Uterus (tissue), 2 donors: ENCODE results near the gene TTLL7.

Source experiments
- POLR2A ChIP-seq, 2 donors: fragments of 450-650 bp; IDR thresholded peaks; one replicate each; pipeline ENCODE4 v1.6.1; 2016; ENCODE audit warnings: antibody characterized with exemption in 2 of 2, mild to moderate bottlenecking in 1 of 2, moderate library complexity in 1 of 2
- TF ChIP-seq, protein P1 (sequence below), 4 experiments: fragments of 200-600 bp in 2 of 4; fragments of 450-650 bp in 2 of 4; sonication (generic) in 2 of 4; IDR thresholded peaks; one replicate each; pipeline ENCODE4 v1.5.1; 2016 to 2019; ENCODE audit warnings: antibody characterized with exemption in 4 of 4, mild to moderate bottlenecking in 2 of 4, moderate library complexity in 1 of 4

GRCh38 chr1:83954166-83954823, 44.6 kb downstream of the TTLL7 start:
- no peak for TF ChIP-seq POLR2A (IDR thresholded peaks at IDR 0.05)
- TF ChIP-seq, protein P1, sequence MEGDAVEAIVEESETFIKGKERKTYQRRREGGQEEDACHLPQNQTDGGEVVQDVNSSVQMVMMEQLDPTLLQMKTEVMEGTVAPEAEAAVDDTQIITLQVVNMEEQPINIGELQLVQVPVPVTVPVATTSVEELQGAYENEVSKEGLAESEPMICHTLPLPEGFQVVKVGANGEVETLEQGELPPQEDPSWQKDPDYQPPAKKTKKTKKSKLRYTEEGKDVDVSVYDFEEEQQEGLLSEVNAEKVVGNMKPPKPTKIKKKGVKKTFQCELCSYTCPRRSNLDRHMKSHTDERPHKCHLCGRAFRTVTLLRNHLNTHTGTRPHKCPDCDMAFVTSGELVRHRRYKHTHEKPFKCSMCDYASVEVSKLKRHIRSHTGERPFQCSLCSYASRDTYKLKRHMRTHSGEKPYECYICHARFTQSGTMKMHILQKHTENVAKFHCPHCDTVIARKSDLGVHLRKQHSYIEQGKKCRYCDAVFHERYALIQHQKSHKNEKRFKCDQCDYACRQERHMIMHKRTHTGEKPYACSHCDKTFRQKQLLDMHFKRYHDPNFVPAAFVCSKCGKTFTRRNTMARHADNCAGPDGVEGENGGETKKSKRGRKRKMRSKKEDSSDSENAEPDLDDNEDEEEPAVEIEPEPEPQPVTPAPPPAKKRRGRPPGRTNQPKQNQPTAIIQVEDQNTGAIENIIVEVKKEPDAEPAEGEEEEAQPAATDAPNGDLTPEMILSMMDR (IDR thresholded peaks at IDR 0.05), result no peak
